Body of pancreas (tissue), 4 donors: Measurements from ENCODE around the gene HOXC11. TPM values are rescaled to one million over a fixed set of nuclear protein-coding genes. Genes with fewer than 3 reads are reported as not detected.

Experiments
- ATAC-seq: fragments of 150-250 bp; one replicate; pipeline ENCODE4 v1.9.1; 2016
- DNase-seq, 4 donors: peaks; one replicate each; pipeline ENCODE4 v3.0.0-alpha.2; 2019
- H3K27ac ChIP-seq, 4 donors: fragments of 200-600 bp; sonication (generic); 1 replicate in 3 of 4; 2 replicates in 1 of 4; pipeline versions ENCODE4 v1.5.1 to v1.6.1; 2016 to 2019; ENCODE audit warnings: mild to moderate bottlenecking in 1 of 4, mixed read lengths in 1 of 4, moderate library complexity in 1 of 4
- H3K27me3 ChIP-seq, 2 donors: fragments of 200-600 bp; sonication (generic); one replicate each; pipeline ENCODE4 v1.6.0; 2016; ENCODE audit warnings: mild to moderate bottlenecking in 1 of 2
- H3K36me3 ChIP-seq, 2 donors: fragments of 200-600 bp; sonication (generic); replicated peaks in 1 of 2; 2 replicates each; pipeline ENCODE4 v1.5.1; 2016; ENCODE audit warnings: low read depth in 2 of 2; ENCODE audit not compliant: insufficient read depth in 1 of 2
- H3K4me1 ChIP-seq: fragments of 200-600 bp; sonication (generic); one replicate; pipeline ENCODE4 v1.6.0; 2016
- H3K4me3 ChIP-seq, 2 donors: fragments of 200-600 bp; sonication (generic); 1 replicate in 1 of 2; 2 replicates in 1 of 2; pipeline ENCODE4 v1.5.1; 2016 to 2019
- H3K9me3 ChIP-seq, 3 donors: fragments of 200-600 bp; sonication (generic); 1 replicate in 2 of 3; 2 replicates in 1 of 3; pipeline ENCODE4 v1.5.1; 2016
- POLR2A ChIP-seq, 3 donors: fragments of 450-650 bp; IDR thresholded peaks; one replicate each; pipeline ENCODE4 v1.6.1; 2016; ENCODE audit warnings: antibody characterized with exemption in 3 of 3, mild to moderate bottlenecking in 2 of 3
- WGBS, 2 donors: methylation state at CpG; one replicate each; pipeline ENCODE4 v1.1.5; 2017; 5-methylcytosine and 5-hydroxymethylcytosine counted together
- intact Hi-C: fragments of 100-400 bp; cut with DNase I; formaldehyde crosslinking; loops from one replicate; pipeline ENCODE4 v1.15.1; 2023
- total RNA-seq, 2 donors: library from RNA; depleted of rRNA; stranded (reverse); fragments of >200 nt; gene quantifications; one replicate each; pipeline ENCODE4 v1.1.0, GENCODE V29; 2016
- TF ChIP-seq, protein P1 (sequence below), 7 experiments: fragments of 450-650 bp in 4 of 7; fragments of 200-600 bp in 3 of 7; sonication (generic) in 3 of 7; IDR thresholded peaks; one replicate each; pipeline ENCODE4 v1.5.1; 2016 to 2019; ENCODE audit warnings: antibody characterized with exemption in 7 of 7

HOXC11 gene
- total RNA-seq, 2 donors from 2014 or later, result not detected

- Histone ChIP-seq H3K27ac (no peak overlapping the region), H3K4me1 (peaks cover 45% of the 10 kb centered on the region), H3K4me3 (no peak overlapping the region), H3K27me3 (peaks cover 6 to 81% of the 10 kb centered on the region in 2 donors), H3K36me3 (no peaks in the 10 kb centered on the region), H3K9me3 (no peaks in the 10 kb centered on the region)
- TF ChIP-seq, protein P1, sequence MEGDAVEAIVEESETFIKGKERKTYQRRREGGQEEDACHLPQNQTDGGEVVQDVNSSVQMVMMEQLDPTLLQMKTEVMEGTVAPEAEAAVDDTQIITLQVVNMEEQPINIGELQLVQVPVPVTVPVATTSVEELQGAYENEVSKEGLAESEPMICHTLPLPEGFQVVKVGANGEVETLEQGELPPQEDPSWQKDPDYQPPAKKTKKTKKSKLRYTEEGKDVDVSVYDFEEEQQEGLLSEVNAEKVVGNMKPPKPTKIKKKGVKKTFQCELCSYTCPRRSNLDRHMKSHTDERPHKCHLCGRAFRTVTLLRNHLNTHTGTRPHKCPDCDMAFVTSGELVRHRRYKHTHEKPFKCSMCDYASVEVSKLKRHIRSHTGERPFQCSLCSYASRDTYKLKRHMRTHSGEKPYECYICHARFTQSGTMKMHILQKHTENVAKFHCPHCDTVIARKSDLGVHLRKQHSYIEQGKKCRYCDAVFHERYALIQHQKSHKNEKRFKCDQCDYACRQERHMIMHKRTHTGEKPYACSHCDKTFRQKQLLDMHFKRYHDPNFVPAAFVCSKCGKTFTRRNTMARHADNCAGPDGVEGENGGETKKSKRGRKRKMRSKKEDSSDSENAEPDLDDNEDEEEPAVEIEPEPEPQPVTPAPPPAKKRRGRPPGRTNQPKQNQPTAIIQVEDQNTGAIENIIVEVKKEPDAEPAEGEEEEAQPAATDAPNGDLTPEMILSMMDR (IDR thresholded peaks at IDR 0.05), result no peak
- no peak for TF ChIP-seq POLR2A (IDR thresholded peaks at IDR 0.05)
- 7 to 10% methylated on average over 13 of the region's 13 CpGs for WGBS, 2 donors
- ATAC-seq (no peak), DNase-seq (no peak)
- intact Hi-C loops, result no loop called here
Measured at GRCh38 chr12:53998900-53999236, 25.9 kb downstream of the HOXC11 start.

DNA sequence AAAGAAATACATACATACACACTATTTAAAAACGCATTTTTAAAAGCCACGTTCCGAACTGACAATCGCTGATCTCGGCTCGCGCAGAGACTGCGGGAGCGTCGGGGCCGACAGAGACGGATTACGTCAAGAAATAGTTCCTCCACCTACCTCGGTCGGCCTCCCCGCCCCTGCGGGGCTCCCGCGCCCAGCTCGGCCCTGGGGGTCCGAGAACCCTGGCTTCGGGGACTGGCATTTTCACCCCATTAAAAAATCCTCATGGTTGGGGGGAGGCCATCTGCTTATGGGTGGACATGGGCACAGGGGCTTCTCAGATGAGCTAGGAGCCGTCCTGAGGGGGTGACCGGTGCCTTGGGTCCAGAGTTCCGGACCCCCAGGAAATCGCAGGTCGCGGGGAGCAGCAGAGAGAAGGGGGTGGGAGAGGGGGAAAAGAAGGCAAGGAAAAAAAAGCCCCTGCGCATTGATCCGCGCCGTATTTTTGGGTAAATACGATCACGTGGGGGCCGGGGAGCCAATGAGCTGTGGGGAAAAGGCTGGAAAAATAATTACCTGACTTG, 26.7 kb downstream of the HOXC11 start:
- no peak overlapping the region for H3K4me3 ChIP-seq
- intact Hi-C loops, result loop anchor here (5.0 kb wide), 1 partner anchor 203 kb away; no protein-coding TSS in a partner anchor
- TF ChIP-seq POLR2A (IDR thresholded peaks at IDR 0.05), result no peak
- TF ChIP-seq, protein P1 (IDR thresholded peaks at IDR 0.05), result no peak
- 2 to 4% methylated on average over 21 to 35 of the region's 35 CpGs for WGBS, 2 donors
- DNase-seq (peak in 1 of 4 donors; percentile 49), ATAC-seq (peak; percentile 45)
- peaks cover 37% of the 10 kb centered on the region for H3K4me1 ChIP-seq
- no peaks in the 10 kb centered on the region for H3K9me3 ChIP-seq
- H3K36me3 ChIP-seq, result no peaks in the 10 kb centered on the region
- peaks cover 6 to 81% of the 10 kb centered on the region in 2 donors for H3K27me3 ChIP-seq
- H3K27ac ChIP-seq, result no peak overlapping the region

- no peaks in the 10 kb centered on the region for H3K9me3 ChIP-seq
- no peak within 1 kb of the TSS for H3K4me3 ChIP-seq
- H3K4me1 ChIP-seq, result peaks cover 30% of the 10 kb centered on the region
- no peaks in the 10 kb centered on the region for H3K36me3 ChIP-seq
- H3K27ac ChIP-seq, result no peak within 1 kb of the TSS
- intact Hi-C loops, result loop anchor here (5.0 kb wide), 1 partner anchor 202 kb away; no protein-coding TSS in a partner anchor
- WGBS, 2 donors, result 3 to 11% methylated on average over 24 to 87 of the region's 87 CpGs
- DNase-seq, result peak in 1 of 4 donors; percentile 24
- peaks cover 6 to 81% of the 10 kb centered on the region in 2 donors for H3K27me3 ChIP-seq
- peak; percentile 43 for ATAC-seq
- TF ChIP-seq POLR2A (IDR thresholded peaks at IDR 0.05), result no peak
Measured at GRCh38 chr12:54000116-54001114, 27.5 kb downstream of the HOXC11 start, which contains the start of gene HOXC9. TSS of gene HOXC9 (plus strand) at chr12:54000161. CDS start at chr12:54000189, 28 bp downstream.

DNA sequence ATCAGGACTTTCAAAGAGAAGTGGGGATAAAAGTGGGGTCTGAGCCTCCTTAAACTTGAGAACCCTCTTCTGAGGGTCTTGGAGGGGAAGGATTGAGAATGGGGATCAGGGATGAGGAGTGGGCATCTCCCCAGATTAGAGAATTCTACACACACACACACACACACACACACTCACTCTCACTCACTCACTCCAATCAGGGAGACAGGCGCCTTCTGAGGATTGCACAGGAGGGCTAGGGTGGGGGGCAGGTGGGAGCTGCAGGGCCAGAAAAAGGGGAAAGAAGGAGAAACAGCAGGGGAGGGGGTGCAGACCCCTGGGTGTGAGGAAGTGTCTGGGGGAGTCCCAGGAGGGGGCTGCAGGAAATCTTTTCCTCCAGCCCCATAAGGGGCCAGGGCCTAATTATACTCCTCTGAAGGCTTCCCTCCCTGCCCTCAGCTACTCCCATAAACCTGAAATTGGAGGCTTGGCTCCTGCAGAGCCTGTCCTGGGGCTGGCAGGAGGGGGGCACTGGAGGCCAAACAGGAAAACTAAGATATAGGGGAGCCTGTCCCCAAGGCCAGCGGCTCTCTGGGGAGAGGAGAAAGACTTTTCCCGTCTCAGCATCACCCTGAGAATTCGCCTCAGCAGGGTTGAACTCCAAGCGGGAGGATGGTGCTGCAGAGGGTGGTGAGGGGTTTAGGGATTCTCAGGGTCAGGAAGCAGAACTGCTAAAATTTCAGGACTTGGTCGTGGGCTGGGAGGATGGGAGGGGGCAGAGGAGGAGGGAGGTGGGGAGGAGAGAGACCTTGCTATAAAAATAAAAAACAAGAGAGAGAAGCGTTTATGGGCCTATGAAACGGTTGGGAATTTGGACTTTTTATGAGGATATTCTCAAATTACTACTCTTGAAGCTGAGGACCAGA, 28.6 kb downstream of the HOXC11 start:
- Histone ChIP-seq H3K27me3 (peaks cover 6 to 77% of the 10 kb centered on the region in 2 donors), H3K27ac (no peak overlapping the region), H3K9me3 (no peaks in the 10 kb centered on the region), H3K4me1 (peaks cover 27% of the 10 kb centered on the region), H3K36me3 (no peaks in the 10 kb centered on the region), H3K4me3 (no peak overlapping the region)
- no peak for DNase-seq
- no peak for ATAC-seq
- intact Hi-C loops, result loop anchor here (5.0 kb wide), 1 partner anchor 201 kb away; no protein-coding TSS in a partner anchor
- WGBS, 2 donors, result 25 to 48% methylated on average over 8 of the region's 8 CpGs
- TF ChIP-seq, protein P1 (IDR thresholded peaks at IDR 0.05), result no peak
- no peak for TF ChIP-seq POLR2A (IDR thresholded peaks at IDR 0.05)
